ENCODE results near the gene ZNF831. TPM values are rescaled to one million over a fixed set of nuclear protein-coding genes. Genes with fewer than 3 reads are reported as not detected.

The ZNF831 gene
- total RNA-seq, 1 donor from 2014 or later, result 4.0 TPM

- no peak for DNase-seq
- no peaks in the 10 kb centered on the region for H3K27me3 Mint-ChIP-seq
- intact Hi-C loops (cut with micrococcal nuclease), result loop anchor here (1.0 kb wide), 4 partner anchors 15 to 337 kb away; no protein-coding TSS in a partner anchor
- no peak for ATAC-seq (ENCODE audit: low read depth)
- H3K9me3 Mint-ChIP-seq, result no peaks in the 10 kb centered on the region
- no peak overlapping the region for H3K27ac Mint-ChIP-seq
- H3K4me1 Mint-ChIP-seq, result peaks cover 6% of the 10 kb centered on the region
- ChIA-PET POLR2A (interaction anchor here (1.0 to 1.6 kb wide), 3 partner anchors 84 to 119 kb away, joined by 5 to 10 read pairs (median 8); no protein-coding TSS in a partner anchor), CTCF (interaction anchor here (0.6 to 9.1 kb wide), 30 partner anchors 9 to 345 kb away, joined by 3 to 258 read pairs (median 5); no protein-coding TSS in a partner anchor)
- TF ChIP-seq CTCF (IDR thresholded peaks at IDR 0.05), result no peak
- H3K4me3 Mint-ChIP-seq, result no peak overlapping the region
- H3K36me3 Mint-ChIP-seq (ENCODE audit: low read depth), result peaks cover 16% of the 10 kb centered on the region
These were observed 43.6 kb downstream of the ZNF831 start for GRCh38 chr20:59207235-59207634.

GRCh38 chr20:59207742-59208357 lies 44.2 kb downstream of the ZNF831 start:
- Mint-ChIP-seq H3K36me3 (ENCODE audit: low read depth) (peaks cover 18% of the 10 kb centered on the region), H3K27me3 (no peaks in the 10 kb centered on the region), H3K27ac (peak overlapping the region; percentile 30), H3K4me1 (peaks cover 6% of the 10 kb centered on the region), H3K9me3 (no peaks in the 10 kb centered on the region), H3K4me3 (no peak overlapping the region)
- no peak for TF ChIP-seq CTCF (IDR thresholded peaks at IDR 0.05)
- intact Hi-C loops (cut with micrococcal nuclease), result loop anchor here (1.0 kb wide), 4 partner anchors 14 to 338 kb away; no protein-coding TSS in a partner anchor
- ATAC-seq (ENCODE audit: low read depth), result peak; percentile 100
- CTCF ChIA-PET, result interaction anchor here (0.6 to 9.1 kb wide), 32 partner anchors 8 to 345 kb away, joined by 3 to 258 read pairs (median 5); no protein-coding TSS in a partner anchor
- POLR2A ChIA-PET, result interaction anchor here (0.9 to 1.5 kb wide), 3 partner anchors 84 to 126 kb away, joined by 3 to 10 read pairs (median 8); no protein-coding TSS in a partner anchor
- DNase-seq, result peak; percentile 59

- ChIA-PET CTCF (interaction anchor here (5.1 to 9.1 kb wide), 2 partner anchors 87 to 124 kb away, joined by 33 to 258 read pairs; no protein-coding TSS in a partner anchor), POLR2A (no interaction called here)
- Mint-ChIP-seq H3K27me3 (no peaks in the 10 kb centered on the region), H3K9me3 (no peaks in the 10 kb centered on the region), H3K36me3 (ENCODE audit: low read depth) (peaks cover 22% of the 10 kb centered on the region), H3K27ac (no peak overlapping the region), H3K4me3 (no peak overlapping the region), H3K4me1 (peaks cover 6% of the 10 kb centered on the region)
- DNase-seq (no peak), ATAC-seq (ENCODE audit: low read depth) (no peak)
- no peak for TF ChIP-seq CTCF (IDR thresholded peaks at IDR 0.05)
- intact Hi-C loops (cut with micrococcal nuclease), result no loop called here
These were observed 46.6 kb downstream of the ZNF831 start for GRCh38 chr20:59210186-59210585.

- POLR2A ChIA-PET, result interaction anchor here (0.6 to 0.7 kb wide), 2 partner anchors 250 to 286 kb away, joined by 5 read pairs; no protein-coding TSS in a partner anchor
These were observed 47.7 kb downstream of the ZNF831 start for GRCh38 chr20:59211208-59211765.

More at GRCh38 chr20:59211208-59211765, 47.7 kb downstream of the ZNF831 start:
- no peak for ATAC-seq (ENCODE audit: low read depth)
- Mint-ChIP-seq H3K4me1 (peaks cover 6% of the 10 kb centered on the region), H3K27ac (no peak overlapping the region), H3K27me3 (no peaks in the 10 kb centered on the region), H3K36me3 (ENCODE audit: low read depth) (peaks cover 30% of the 10 kb centered on the region), H3K4me3 (no peak overlapping the region), H3K9me3 (no peaks in the 10 kb centered on the region)
- intact Hi-C loops (cut with micrococcal nuclease), result no loop called here
- CTCF ChIA-PET, result interaction anchor here (9.1 kb wide), 1 partner anchor 125 kb away, joined by 258 read pairs; no protein-coding TSS in a partner anchor
- TF ChIP-seq CTCF (IDR thresholded peaks at IDR 0.05), result no peak
- DNase-seq, result no peak
